H1 (cell line): ENCODE data around the gene UBAP2. TPM values are rescaled to one million over a fixed set of nuclear protein-coding genes. Genes with fewer than 3 reads are reported as not detected.

Experiments
- CTCF ChIA-PET: fragments of 300-600 bp; sonication (Branson Sonifier 250); formaldehyde crosslinking; loops from one replicate; lab custom pipeline; 2021; ENCODE audit not compliant: partially characterized antibody; lab: Charles Lee
- POLR2A ChIA-PET: fragments of 300-600 bp; sonication (Branson Sonifier 250); formaldehyde crosslinking; loops from one replicate; lab custom pipeline; 2021; ENCODE audit warnings: inconsistent platforms; ENCODE audit not compliant: partially characterized antibody; lab: Charles Lee
- DNase-seq, 2 experiments: peaks; one replicate each; pipeline versions ENCODE4 v3.0.0 to v3.0.0-alpha.2; 2010 to 2022; ENCODE audit warnings: low spot score in 2 of 2, low read depth in 1 of 2, mixed read lengths in 1 of 2
- FAIRE-seq: peaks from 2 replicates; lab custom pipeline; 2011; peaks lifted over from hg19 to GRCh38; lab: Jason Lieb, UNC
- H2AFZ ChIP-seq: 2 replicates; pipeline ENCODE4 v1.8.1; 2012; ENCODE audit warnings: low read length, inconsistent platforms
- H2AK5ac ChIP-seq: 2 replicates; pipeline ENCODE4 v1.6.1; 2013; ENCODE audit warnings: low read depth, low read length
- H2BK120ac ChIP-seq: replicated peaks from 2 replicates; pipeline ENCODE3; 2013; ENCODE audit warnings: low read depth, low read length, inconsistent platforms
- H2BK12ac ChIP-seq: 2 replicates; pipeline ENCODE4 v1.6.1; 2013; ENCODE audit warnings: low read depth, low read length
- H2BK15ac ChIP-seq: 2 replicates; pipeline ENCODE4 v1.6.1; 2013; ENCODE audit warnings: low read length
- H2BK20ac ChIP-seq: 2 replicates; pipeline ENCODE4 v1.6.1; 2013; ENCODE audit warnings: low read length
- H2BK5ac ChIP-seq: 2 replicates; pipeline ENCODE4 v1.6.1; 2013; ENCODE audit warnings: low read depth, low read length
- H3K14ac ChIP-seq: 2 replicates; pipeline ENCODE4 v1.6.1; 2013; ENCODE audit warnings: inconsistent platforms; ENCODE audit not compliant: insufficient read length
- H3K18ac ChIP-seq: 2 replicates; pipeline ENCODE4 v1.6.1; 2013; ENCODE audit warnings: low read length; ENCODE audit errors: extremely low read depth
- H3K23ac ChIP-seq: 2 replicates; pipeline ENCODE4 v1.6.1; 2013; ENCODE audit warnings: inconsistent platforms; ENCODE audit not compliant: insufficient read length
- H3K23me2 ChIP-seq: 2 replicates; pipeline ENCODE4 v1.6.1; 2013; ENCODE audit warnings: low read depth, low read length
- H3K27ac ChIP-seq: 2 replicates; pipeline ENCODE4 v1.6.1; 2011; ENCODE audit warnings: low read depth, low read length, inconsistent platforms
- H3K27me3 ChIP-seq, 4 experiments: replicated peaks in 1 of 4; 1 replicate in 1 of 4; 2 replicates in 3 of 4; pipeline versions ENCODE4 v1.6.1 to v1.8.1; 2011 to 2013; ENCODE audit warnings: low read length in 3 of 4, mild to moderate bottlenecking in 3 of 4, inconsistent platforms in 2 of 4, mixed read lengths in 2 of 4, moderate library complexity in 1 of 4; ENCODE audit not compliant: control insufficient read depth in 3 of 4, insufficient read depth in 3 of 4; ENCODE audit errors: extremely low read depth in 1 of 4
- H3K36me3 ChIP-seq, 4 experiments: 2 replicates each; pipeline versions ENCODE4 v1.6.1 to v1.8.1; 2011 to 2013; ENCODE audit warnings: mild to moderate bottlenecking in 4 of 4, low read length in 3 of 4, moderate library complexity in 2 of 4, control low read depth in 1 of 4, inconsistent platforms in 1 of 4; ENCODE audit not compliant: insufficient read depth in 4 of 4, control insufficient read depth in 2 of 4
- H3K4ac ChIP-seq: replicated peaks from 2 replicates; pipeline ENCODE3; 2013; ENCODE audit warnings: low read length, low read depth, mixed read lengths, inconsistent platforms; ENCODE audit not compliant: insufficient read length
- H3K4me1 ChIP-seq, 4 experiments: replicated peaks in 1 of 4; 1 replicate in 1 of 4; 2 replicates in 3 of 4; pipeline versions ENCODE4 v1.6.1 to v1.8.1; 2011 to 2013; ENCODE audit warnings: low read length in 3 of 4, inconsistent platforms in 2 of 4, mixed read lengths in 1 of 4; ENCODE audit not compliant: insufficient read depth in 4 of 4, control insufficient read depth in 3 of 4
- H3K4me2 ChIP-seq, 2 experiments: 2 replicates each; pipeline versions ENCODE4 v1.6.1 to v1.8.1; 2011 to 2013; ENCODE audit warnings: low read depth in 2 of 2, low read length in 2 of 2, control low read depth in 1 of 2, inconsistent platforms in 1 of 2, mild to moderate bottlenecking in 1 of 2; ENCODE audit not compliant: insufficient read depth in 1 of 2
- H3K4me3 ChIP-seq, 4 experiments: fragments of 200-600, 300-600 bp in 1 of 4; sonication (generic), shearing (Covaris generic), sonication (Bioruptor Twin) in 1 of 4; 2 replicates each; pipeline versions ENCODE4 v1.5.1 to v1.8.1; 2011 to 2016; ENCODE audit warnings: low read length in 4 of 4, low read depth in 3 of 4, control low read depth in 2 of 4, inconsistent platforms in 2 of 4, mild to moderate bottlenecking in 2 of 4, mixed read lengths in 1 of 4, moderate library complexity in 1 of 4; ENCODE audit not compliant: insufficient read depth in 2 of 4; ENCODE audit errors: extremely low read depth in 1 of 4
- H3K56ac ChIP-seq: replicated peaks from 2 replicates; pipeline ENCODE3; 2013; ENCODE audit warnings: low read depth, mild to moderate bottlenecking, mixed read lengths, low read length, inconsistent platforms; ENCODE audit not compliant: insufficient read length
- H3K79me1 ChIP-seq: 2 replicates; pipeline ENCODE4 v1.6.1; 2013; ENCODE audit warnings: low read depth, low read length, control low read depth
- H3K79me2 ChIP-seq, 2 experiments: 2 replicates each; pipeline versions ENCODE4 v1.6.1 to v1.8.1; 2012 to 2013; ENCODE audit warnings: low read length in 2 of 2, mild to moderate bottlenecking in 2 of 2, inconsistent platforms in 1 of 2; ENCODE audit not compliant: insufficient read depth in 2 of 2, control insufficient read depth in 1 of 2
- H3K9ac ChIP-seq, 4 experiments: replicated peaks in 1 of 4; 1 replicate in 1 of 4; 2 replicates in 3 of 4; pipeline versions ENCODE4 v1.6.1 to v1.8.1; 2011 to 2013; ENCODE audit warnings: low read depth in 3 of 4, low read length in 3 of 4, control low read depth in 2 of 4, mild to moderate bottlenecking in 2 of 4, moderate library complexity in 2 of 4, inconsistent platforms in 1 of 4; ENCODE audit errors: extremely low read depth in 1 of 4
- H3K9me3 ChIP-seq, 2 experiments: 2 replicates each; pipeline versions ENCODE4 v1.6.1 to v1.8.1; 2012 to 2013; ENCODE audit warnings: mild to moderate bottlenecking in 2 of 2, moderate library complexity in 2 of 2, control low read depth in 1 of 2, inconsistent platforms in 1 of 2, low read depth in 1 of 2, low read length in 1 of 2, mixed read lengths in 1 of 2; ENCODE audit not compliant: insufficient read depth in 2 of 2
- H4K20me1 ChIP-seq, 2 experiments: replicated peaks in 1 of 2; 2 replicates each; pipeline versions ENCODE3 to v1.8.1; 2011 to 2013; ENCODE audit warnings: inconsistent platforms in 2 of 2, low read length in 2 of 2, mild to moderate bottlenecking in 1 of 2; ENCODE audit not compliant: insufficient read depth in 2 of 2, control insufficient read depth in 1 of 2
- H4K5ac ChIP-seq: 2 replicates; pipeline ENCODE4 v1.6.1; 2013; ENCODE audit warnings: low read length, low read depth, mixed read lengths, inconsistent platforms; ENCODE audit not compliant: insufficient read length
- H4K8ac ChIP-seq: 2 replicates; pipeline ENCODE4 v1.8.0; 2013; ENCODE audit warnings: mild to moderate bottlenecking, moderate library complexity, low read length, inconsistent platforms; ENCODE audit not compliant: insufficient read depth; ENCODE audit errors: extremely low read depth
- H4K91ac ChIP-seq: replicated peaks from 2 replicates; pipeline ENCODE3; 2013; ENCODE audit warnings: low read length, mixed read lengths, inconsistent platforms; ENCODE audit not compliant: insufficient read length
- CTBP2 ChIP-seq: IDR thresholded peaks from 2 replicates; pipeline ENCODE4 v1.7.0; 2011; ENCODE audit warnings: borderline replicate concordance, mild to moderate bottlenecking, moderate library complexity, mixed read lengths, low read length; ENCODE audit not compliant: insufficient read depth, insufficient read length
- KDM5A ChIP-seq: fragments of 200-600 bp; IDR thresholded peaks from 2 replicates; pipeline ENCODE4 v1.7.1; 2012; ENCODE audit warnings: mild to moderate bottlenecking, low read length, inconsistent platforms, mixed read lengths
- PHF8 ChIP-seq: fragments of 200-600 bp; sonication (generic); conservative IDR thresholded peaks from 2 replicates; pipeline ENCODE4 v1.7.1; 2012; ENCODE audit warnings: low read depth, mild to moderate bottlenecking, inconsistent platforms, low read length, moderate library complexity
- SP2 ChIP-seq: IDR thresholded peaks from 2 replicates; pipeline ENCODE4 v1.6.1; 2012; ENCODE audit warnings: mild to moderate bottlenecking, low read length, inconsistent platforms
- WGBS, 2 experiments: shearing (Covaris generic) in 1 of 2; methylation state at CpG; one replicate each; pipeline versions ENCODE4 v1.1.6 to v1.1.7; 2013 to 2015; ENCODE audit warnings: low lambda C conversion rate in 2 of 2, mixed read lengths in 2 of 2, inconsistent platforms in 1 of 2, low coverage in 1 of 2, missing lambda C conversion rate in 1 of 2; ENCODE audit not compliant: insufficient replicate concordance in 2 of 2, insufficient coverage in 1 of 2, insufficient read length in 1 of 2; ENCODE audit errors: extremely low coverage in 1 of 2, missing lambda C conversion rate in 1 of 2; 5-methylcytosine and 5-hydroxymethylcytosine counted together
- polyA plus RNA-seq, 7 experiments: library from polyadenylated mRNA; depleted of rRNA in 3 of 7; stranded (reverse) in 5 of 7; unstranded in 2 of 7; fragments of >200 nt in 5 of 7; fragments of 200-250 nt in 2 of 7; gene quantifications; 1 replicate in 5 of 7; 2 replicates in 1 of 7; 4 replicates in 1 of 7; pipeline versions ENCODE4 v1.2.1 to v1.2.3, GENCODE V29; 2011 to 2013; ENCODE audit warnings: missing spikeins in 2 of 7, mixed read lengths in 2 of 7
- total RNA-seq: library from RNA; stranded (reverse); fragmentation: NEBNext Ultra II Directional; extraction: Animal tissue kit (Norgen Biotek cat#: 25700); gene quantifications from 2 replicates; pipeline ENCODE4 v1.2.1, GENCODE V29; 2021
- TF ChIP-seq, protein P1 (sequence below): IDR thresholded peaks from 2 replicates; pipeline ENCODE4 v1.6.1; 2011; ENCODE audit warnings: low read depth, mild to moderate bottlenecking, low read length; ENCODE audit not compliant: insufficient read depth

Gene UBAP2
- total and polyA plus RNA-seq, 2 of the 8 experiments (the other 6 are each of a cell fraction or from before 2014, with no cell fraction given) = 75.0 to 81.4 TPM

DNA sequence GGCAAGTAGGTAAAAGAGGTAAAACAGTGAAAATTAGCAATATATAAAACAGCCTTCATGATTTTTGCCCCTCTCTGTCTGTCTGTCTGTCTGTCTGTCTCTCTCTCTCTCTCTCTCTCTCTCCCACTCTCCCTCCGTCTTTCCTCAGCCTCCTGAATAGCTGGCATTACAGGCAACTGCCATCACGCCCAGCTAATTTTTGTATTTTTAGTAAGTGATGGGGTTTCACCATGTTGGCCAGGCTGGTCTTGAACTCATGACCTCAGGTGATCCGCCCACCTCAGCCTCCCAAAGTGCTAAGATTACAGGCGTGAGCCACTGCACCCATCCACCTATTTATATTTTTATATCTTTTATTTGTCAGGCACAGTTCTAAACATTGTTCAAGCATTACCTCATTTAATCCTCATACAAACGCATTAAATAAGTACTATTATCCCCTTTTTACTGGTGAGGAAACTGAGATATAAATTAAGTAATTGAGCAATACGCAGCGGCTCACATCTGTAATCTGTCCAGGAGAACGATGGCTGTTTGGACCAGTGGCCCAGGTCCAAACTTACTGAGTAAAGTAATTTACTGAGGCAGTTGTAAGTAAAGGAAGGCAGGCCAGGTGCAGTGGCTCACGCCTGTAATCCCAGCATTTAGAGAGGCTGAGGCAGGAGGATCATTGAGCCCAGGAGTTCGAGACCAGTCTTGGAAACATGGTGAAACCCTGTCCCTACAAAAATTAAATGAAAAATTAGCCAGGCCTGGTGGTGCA is 170.8 kb downstream of the UBAP2 start:
- H3K27me3 ChIP-seq = no peaks in the 10 kb centered on the region
- H2BK5ac ChIP-seq = no peak overlapping the region
- H3K56ac ChIP-seq = no peak overlapping the region
- no peak overlapping the region for H3K27ac ChIP-seq
- H3K4ac ChIP-seq = no peak overlapping the region
- H3K23ac ChIP-seq = no peak overlapping the region
- peaks cover 0 to 86% of the 10 kb centered on the region in 2 experiments; a peak in 2 of 4 replicates for H3K79me2 ChIP-seq
- no peak for TF ChIP-seq CTBP2
- TF ChIP-seq, protein P1, sequence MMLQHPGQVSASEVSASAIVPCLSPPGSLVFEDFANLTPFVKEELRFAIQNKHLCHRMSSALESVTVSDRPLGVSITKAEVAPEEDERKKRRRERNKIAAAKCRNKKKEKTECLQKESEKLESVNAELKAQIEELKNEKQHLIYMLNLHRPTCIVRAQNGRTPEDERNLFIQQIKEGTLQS = no peak
- no peak for TF ChIP-seq SP2
- TF ChIP-seq KDM5A = no peak
- no peak for TF ChIP-seq PHF8
- TF ChIP-seq, all 59 proteins: peak for 0
- CTCF ChIA-PET = interaction anchor here (1.8 kb wide), 1 partner anchor 39 kb away, joined by 4 read pairs; no protein-coding TSS in a partner anchor
- Histone ChIP-seq H2AK5ac (no peak overlapping the region), H3K36me3 (no peaks in the 10 kb centered on the region), H3K14ac (no peak overlapping the region), H3K9ac (no peak overlapping the region), H4K20me1 (peaks cover 6 to 9% of the 10 kb centered on the region in 2 experiments), H2AFZ (no peak overlapping the region), H3K4me2 (no peak overlapping the region), H2BK120ac (no peak overlapping the region), H2BK20ac (no peak overlapping the region), H2BK15ac (no peak overlapping the region), H3K9me3 (no peaks in the 10 kb centered on the region), H4K91ac (no peak overlapping the region), H3K4me1 (peaks cover 0 to 7% (median 4%) of the 10 kb centered on the region in 4 experiments; a peak in 3 of 7 replicates), H4K5ac (no peak overlapping the region), H2BK12ac (no peak overlapping the region), H3K4me3 (no peak overlapping the region), H4K8ac (no peak overlapping the region), H3K23me2 (no peaks in the 10 kb centered on the region; the same call in 1 of the 2 replicates), H3K18ac (no peak overlapping the region), H3K79me1 (peaks cover 6% of the 10 kb centered on the region; the same call in 1 of the 2 replicates)
- FAIRE-seq = no peak
- no peak for DNase-seq
- POLR2A ChIA-PET = no interaction called here
- 90% methylated on average over 10 of the region's 10 CpGs; no CpG with 5 or more reads in 1 of the 2 experiments for WGBS, 2 experiments
